KOPT-K1 (cell line): ENCODE data around the gene RAI1.
A peak's percentile ranks its signal among the peaks of the same experiment; 100 is the strongest.

Source experiments
- H3K27ac ChIP-seq: fragments of 200-600 bp; sonication (generic); 2 replicates; pipeline ENCODE4 v1.5.1; 2016; ENCODE audit warnings: antibody characterized with exemption, mild to moderate bottlenecking, low read depth, low read length; ENCODE audit not compliant: poor library complexity, severe bottlenecking
- H3K36me3 ChIP-seq: fragments of 200-600 bp; sonication (generic); 2 replicates; pipeline ENCODE4 v1.5.1; 2017; ENCODE audit warnings: antibody characterized with exemption, mild to moderate bottlenecking, low read length, moderate library complexity; ENCODE audit not compliant: insufficient read depth
- H3K9me3 ChIP-seq: fragments of 200-600 bp; sonication (generic); 2 replicates; pipeline ENCODE4 v1.5.1; 2017; ENCODE audit warnings: antibody characterized with exemption, low read length, mild to moderate bottlenecking; ENCODE audit not compliant: insufficient read depth, poor library complexity, severe bottlenecking

The RAI1 gene

DNA sequence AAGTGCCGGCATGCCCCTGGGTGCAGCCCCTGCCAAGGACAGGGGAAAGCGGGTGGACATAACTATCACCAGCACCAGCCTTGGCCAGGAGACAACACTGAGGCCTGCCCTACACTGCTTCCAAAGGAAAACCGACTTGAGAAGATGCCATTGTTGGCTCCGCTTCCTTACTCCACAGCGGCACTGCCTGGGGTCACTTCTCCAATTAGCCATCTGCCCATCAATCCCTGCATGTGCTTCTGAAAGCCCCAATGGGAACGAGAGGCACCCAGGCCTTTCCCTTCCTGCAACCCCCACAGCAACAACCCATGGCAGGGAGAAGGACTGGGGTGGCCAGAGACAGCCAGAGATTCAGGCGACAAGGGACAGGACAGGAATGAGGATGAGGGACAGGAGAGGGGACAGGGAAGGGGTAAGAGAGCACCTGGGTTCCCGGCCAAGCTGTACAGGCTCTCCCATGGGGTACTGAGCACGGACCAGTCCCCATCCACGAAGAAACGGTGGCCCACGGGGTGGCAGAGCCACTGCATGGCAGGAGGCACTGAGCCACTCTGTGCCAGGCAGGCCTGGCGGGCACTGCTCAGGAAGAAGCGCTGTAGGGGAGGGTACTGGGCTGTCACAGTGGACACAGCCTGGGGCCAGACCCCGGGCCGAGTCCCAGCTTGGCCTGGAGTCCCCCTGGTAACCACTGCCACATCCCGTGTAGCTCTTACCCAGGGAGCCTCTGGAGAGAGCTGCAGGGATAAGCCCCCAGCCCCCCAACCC lies 134.4 kb downstream of the RAI1 start:
- Histone ChIP-seq H3K9me3 (no peaks in the 10 kb centered on the region), H3K27ac (no peak overlapping the region), H3K36me3 (peaks cover 99% of the 10 kb centered on the region)

DNA sequence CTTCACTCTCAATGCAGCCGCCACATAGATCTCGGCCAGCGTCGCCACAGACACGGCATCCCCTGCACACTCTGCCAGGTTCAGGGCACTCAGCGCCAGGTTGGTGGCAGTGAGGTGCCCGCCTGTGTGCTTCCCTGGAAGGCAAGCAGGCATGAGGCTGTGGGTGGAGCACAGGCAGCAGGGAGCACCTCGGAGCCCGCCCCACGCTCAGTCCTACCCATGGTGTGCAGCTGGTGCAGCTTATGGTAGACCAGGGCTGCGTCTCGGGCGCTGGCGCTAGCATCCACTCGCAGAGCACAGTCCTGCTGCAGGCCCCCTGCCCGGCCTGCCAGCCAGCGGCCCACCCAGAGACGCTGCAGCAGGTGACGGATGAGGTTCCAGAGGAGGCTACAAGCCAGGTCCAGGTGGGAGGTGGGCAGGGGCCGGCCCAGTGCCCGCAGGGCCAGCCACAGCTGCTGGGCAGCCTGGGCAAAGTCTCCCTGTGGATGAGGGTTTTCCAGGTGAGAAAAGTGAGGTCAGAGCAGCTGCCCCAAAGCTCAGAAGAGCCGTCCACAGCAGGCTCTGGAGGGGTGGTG lies 135.1 kb downstream of the RAI1 start:
- Histone ChIP-seq H3K9me3 (no peaks in the 10 kb centered on the region), H3K27ac (no peak overlapping the region), H3K36me3 (peaks cover 99% of the 10 kb centered on the region)

GRCh38 chr17:17816831-17817551 lies 135.7 kb downstream of the RAI1 start:
- peaks cover 93% of the 10 kb centered on the region for H3K36me3 ChIP-seq
- H3K9me3 ChIP-seq: no peaks in the 10 kb centered on the region
- H3K27ac ChIP-seq: no peak overlapping the region

GRCh38 chr17:17817552-17817947 lies 136.3 kb downstream of the RAI1 start:
- Histone ChIP-seq H3K36me3 (peaks cover 88% of the 10 kb centered on the region), H3K27ac (no peak overlapping the region), H3K9me3 (no peaks in the 10 kb centered on the region)

DNA sequence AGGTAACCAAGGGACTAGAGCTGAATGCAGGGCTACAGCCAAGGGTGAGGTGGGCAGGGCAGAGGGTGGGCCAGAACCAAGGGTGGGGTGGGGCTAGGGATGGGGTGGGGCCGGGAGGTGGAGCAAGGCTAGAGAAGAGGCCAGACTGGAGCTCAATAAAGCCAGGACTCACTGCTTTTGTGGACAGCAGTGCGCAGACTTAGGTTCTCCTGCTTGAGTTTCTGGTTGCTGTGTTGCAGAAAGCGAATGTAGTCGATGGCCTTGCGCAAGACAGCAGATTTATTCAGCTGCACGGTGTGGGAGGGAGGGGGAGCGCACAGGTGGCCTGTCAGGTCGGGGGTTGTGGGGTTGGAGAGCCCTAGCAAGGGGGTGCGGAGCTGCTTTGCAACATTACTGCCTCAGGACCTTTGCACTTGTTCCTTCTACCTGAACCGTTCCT lies 136.8 kb downstream of the RAI1 start:
- Histone ChIP-seq H3K36me3 (peaks cover 85% of the 10 kb centered on the region), H3K9me3 (no peaks in the 10 kb centered on the region), H3K27ac (no peak overlapping the region)

DNA sequence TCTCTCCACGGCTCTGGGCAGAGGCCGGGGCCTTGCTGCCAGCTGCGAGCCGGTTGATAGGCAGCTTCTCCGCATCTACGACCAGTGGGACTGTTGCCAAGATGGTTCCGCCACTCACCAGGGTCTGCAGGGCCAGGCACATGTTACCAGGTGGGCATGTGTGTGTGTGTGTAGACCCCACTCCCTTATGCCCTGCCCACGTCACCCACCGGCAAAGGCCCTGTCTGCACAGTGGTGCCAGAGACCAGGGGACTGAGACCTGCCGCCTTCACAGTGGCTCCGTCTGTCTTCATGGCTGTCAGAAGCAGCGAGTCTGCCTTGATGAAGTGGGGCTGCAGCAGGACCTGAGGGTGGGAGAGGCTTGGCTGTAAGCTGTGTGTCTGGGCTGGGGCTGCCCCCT lies 137.9 kb downstream of the RAI1 start:
- Histone ChIP-seq H3K36me3 (peaks cover 76% of the 10 kb centered on the region), H3K9me3 (no peaks in the 10 kb centered on the region), H3K27ac (peak overlapping the region; percentile 1)

GRCh38 chr17:17819561-17819995 lies 138.3 kb downstream of the RAI1 start:
- peaks cover 71% of the 10 kb centered on the region for H3K36me3 ChIP-seq

GRCh38 chr17:17820046-17820445 lies 138.8 kb downstream of the RAI1 start:
- Histone ChIP-seq H3K36me3 (peaks cover 66% of the 10 kb centered on the region), H3K9me3 (no peaks in the 10 kb centered on the region), H3K27ac (no peak overlapping the region)

More at GRCh38 chr17:17819561-17819995, 138.3 kb downstream of the RAI1 start:
- Histone ChIP-seq H3K9me3 (no peaks in the 10 kb centered on the region), H3K27ac (no peak overlapping the region)

GRCh38 chr17:17820463-17821158 lies 139.4 kb downstream of the RAI1 start:
- Histone ChIP-seq H3K36me3 (peaks cover 61% of the 10 kb centered on the region), H3K27ac (peak overlapping the region; percentile 95), H3K9me3 (no peaks in the 10 kb centered on the region)

DNA sequence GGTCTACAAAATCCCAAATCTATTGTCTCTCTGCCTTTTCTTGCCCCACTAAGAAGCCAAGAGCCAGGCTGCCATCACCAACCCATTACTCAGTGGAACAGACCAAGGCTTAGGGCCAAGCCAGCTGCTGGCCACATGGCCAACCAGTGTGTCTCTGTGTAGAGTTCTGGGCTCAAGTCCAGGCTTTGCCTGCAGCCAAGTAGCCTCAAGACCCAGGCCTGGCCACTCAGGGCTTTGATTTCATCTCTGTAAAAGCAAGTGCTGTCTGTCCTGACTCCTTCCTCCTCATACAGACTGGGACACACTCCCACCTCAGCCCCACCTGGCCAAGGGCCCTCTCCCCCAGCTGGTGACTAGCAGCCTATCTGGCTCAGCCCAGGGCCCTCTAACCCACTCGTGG lies 140.9 kb downstream of the RAI1 start:
- Histone ChIP-seq H3K36me3 (peaks cover 46% of the 10 kb centered on the region), H3K27ac (peak overlapping the region; percentile 95), H3K9me3 (no peaks in the 10 kb centered on the region)

- Histone ChIP-seq H3K9me3 (no peaks in the 10 kb centered on the region), H3K27ac (peak overlapping the region; percentile 95), H3K36me3 (peaks cover 42% of the 10 kb centered on the region)
These were observed 141.4 kb downstream of the RAI1 start for GRCh38 chr17:17822616-17823015.

DNA sequence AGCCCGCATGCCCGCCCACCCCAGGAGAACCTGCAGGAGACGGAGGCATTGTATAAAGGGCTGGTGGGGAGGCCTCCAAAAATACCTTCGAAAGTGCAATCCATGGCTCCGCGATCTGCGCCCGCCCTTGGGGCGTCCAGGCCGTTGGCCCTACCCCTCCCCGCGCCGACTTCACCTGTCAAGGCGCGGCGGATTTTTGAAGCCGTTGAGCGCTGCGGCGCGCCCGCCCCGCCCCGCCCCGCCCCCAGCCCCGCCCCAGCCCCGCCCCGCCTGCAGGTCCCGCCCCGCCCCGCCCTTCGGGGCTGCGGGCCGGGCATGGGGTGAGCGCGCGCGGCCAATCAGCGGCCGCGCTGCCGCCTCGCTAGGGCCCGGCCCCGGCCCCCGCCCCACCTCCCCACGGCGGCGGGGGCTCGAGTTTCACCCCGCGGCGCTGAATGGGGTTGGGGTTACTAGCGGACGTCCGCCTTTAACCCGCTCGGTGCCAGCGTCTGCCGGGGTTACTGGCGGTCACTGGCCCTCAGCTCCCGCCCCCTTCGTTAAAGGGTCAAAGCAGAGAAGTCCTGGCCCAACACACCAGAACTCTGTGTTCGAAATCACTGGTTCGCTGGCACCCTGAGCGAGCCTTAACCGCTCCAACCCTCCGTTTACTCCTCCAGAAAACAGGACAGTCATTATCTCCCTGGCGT lies 142.3 kb downstream of the RAI1 start:
- Histone ChIP-seq H3K36me3 (peaks cover 32% of the 10 kb centered on the region), H3K27ac (peak overlapping the region; percentile 98), H3K9me3 (no peaks in the 10 kb centered on the region)

- H3K9me3 ChIP-seq: no peaks in the 10 kb centered on the region
- peaks cover 26% of the 10 kb centered on the region for H3K36me3 ChIP-seq
- peak overlapping the region; percentile 98 for H3K27ac ChIP-seq
These were observed 143.0 kb downstream of the RAI1 start for GRCh38 chr17:17824119-17824782.
